8988T (cell line): ENCODE data around the gene TRMU.
A peak's percentile ranks its signal among the peaks of the same experiment; 100 is the strongest.

Experiments used
- DNase-seq: peaks from one replicate; pipeline ENCODE4 v3.0.0; 2011

Gene TRMU

DNA sequence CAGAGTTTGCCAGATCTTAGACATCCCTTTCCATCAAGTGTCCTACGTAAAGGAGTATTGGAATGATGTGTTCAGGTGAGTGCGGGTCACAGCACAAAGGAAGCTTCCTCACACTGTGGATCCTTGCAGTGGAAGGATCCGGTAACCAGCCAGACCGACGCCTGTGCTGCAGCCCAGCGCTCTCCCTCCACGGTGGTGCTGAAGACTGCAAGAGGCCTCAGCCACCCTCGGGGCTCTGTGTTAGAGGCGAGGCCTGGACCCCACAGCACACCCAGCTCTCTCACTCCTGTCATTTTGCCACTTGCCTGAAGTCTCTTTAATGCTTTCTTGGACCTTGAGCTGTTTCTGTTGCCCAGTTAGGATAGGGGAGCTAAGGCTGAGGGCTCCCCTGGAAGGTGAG, 2.4 kb downstream of the TRMU start:
- no peak for DNase-seq

DNA sequence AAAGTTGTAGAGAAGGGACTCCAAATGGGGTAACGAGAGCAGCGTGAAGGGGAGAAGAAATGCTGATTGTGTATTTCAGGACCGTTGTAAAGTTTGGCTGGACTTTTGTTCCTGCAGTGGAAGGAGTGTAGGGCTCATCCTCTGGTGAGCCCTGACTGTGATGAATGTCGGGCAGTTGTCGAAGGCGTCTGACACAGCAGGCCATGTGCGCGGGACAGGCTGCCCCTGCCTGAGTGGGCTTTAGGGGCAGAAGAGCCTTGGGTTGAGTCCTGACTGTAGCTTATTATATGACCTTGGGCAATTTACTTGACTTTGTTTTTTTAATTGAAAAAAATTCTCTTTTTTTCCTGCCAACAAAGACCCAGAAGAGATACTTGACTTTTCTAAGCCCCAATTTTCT, 3.1 kb downstream of the TRMU start:
- no peak for DNase-seq

DNA sequence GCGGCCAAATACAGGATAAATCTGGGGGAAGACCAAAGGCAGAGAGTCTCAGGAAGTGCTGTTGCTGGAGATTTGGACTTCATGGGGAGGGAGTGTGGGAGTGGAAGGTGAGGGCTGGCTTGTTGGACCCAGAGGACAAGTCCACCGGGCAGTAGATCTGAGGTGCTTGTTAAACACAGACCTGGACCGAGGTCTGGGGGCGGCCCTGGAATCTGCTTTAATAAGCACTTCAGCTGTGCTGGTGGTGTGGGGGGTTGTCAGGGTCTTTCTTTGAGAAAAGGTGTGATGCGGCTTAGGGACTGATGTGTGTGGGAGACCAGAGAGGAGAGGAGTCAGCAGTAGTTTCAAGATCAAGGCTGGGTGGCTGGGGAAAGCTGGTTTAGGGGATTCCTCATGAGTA, 4.4 kb downstream of the TRMU start:
- DNase-seq, result no peak

DNA sequence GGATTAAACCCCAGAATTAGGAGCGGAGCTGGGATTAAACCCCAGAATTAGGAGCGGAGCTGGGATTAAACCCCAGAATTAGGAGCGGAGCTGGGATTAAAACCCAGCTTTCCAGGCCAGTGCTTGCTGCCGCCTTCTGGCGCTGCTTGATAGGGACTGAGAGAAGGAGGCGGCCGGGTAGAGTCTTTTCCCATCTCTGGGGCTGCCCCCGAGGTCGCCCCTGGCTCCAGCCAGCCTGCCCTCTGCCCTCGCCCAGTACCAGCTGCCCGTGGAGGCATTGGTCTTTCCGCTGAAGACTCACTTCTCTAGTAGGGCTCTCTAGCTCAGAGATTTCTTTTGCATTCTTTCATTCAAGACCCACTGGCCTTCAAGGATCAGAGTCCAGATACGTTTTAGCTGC, 5.2 kb downstream of the TRMU start:
- no peak for DNase-seq

DNA sequence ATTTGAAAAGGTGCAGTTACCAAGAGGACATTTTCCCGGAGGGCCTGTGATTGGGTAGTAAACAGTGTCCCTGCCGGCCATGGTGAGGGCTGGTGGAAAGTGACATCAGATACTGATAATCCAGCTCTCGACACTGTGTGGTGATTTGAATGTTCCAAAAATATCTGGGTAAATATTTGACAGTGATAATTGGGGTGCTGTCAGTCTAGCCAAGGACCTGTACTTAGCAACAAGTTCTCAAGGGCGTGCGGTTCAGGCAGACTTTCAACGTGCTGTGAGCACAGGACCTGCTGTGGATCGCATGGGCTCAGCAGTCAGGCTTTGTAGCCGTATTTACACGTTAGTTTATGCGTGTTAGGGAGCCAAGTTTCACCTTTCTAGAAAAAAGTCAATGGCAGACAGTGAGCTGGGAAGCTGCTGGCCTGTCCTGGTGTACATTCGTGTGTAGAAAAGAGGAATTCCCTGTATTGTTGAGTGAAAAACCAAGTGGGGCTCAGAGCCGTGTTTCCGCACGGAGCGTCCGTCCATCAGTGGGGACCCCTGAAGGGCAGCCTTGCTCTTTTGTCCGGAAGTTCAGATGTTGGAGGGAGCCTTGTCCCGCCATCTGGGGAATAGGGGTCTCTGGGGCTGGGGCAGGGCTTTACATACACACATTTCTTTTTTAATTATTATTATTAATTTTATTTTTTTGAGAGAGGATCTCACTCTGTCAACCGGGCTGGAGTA, 11.3 kb downstream of the TRMU start:
- DNase-seq, result no peak

DNA sequence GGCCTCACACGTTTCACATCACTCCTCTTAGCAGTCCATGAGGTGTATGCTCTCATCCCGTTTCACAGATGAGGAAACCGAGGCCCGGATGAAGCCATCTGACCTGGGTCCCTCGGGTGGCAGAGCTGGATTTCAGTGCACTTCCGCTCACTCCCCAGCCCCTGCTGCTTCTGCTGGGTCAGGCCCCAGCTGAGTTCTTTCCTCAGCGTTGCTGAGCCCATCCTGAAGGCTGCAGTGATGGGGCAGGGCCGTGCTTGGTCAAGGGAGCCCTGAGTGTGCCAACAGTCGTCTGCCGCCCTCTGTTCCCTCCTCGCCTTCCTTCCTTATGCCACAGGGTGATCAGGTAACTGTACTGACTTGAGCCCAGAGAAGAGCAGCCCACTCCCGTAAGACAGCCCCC, 12.1 kb downstream of the TRMU start:
- DNase-seq, result no peak

DNA sequence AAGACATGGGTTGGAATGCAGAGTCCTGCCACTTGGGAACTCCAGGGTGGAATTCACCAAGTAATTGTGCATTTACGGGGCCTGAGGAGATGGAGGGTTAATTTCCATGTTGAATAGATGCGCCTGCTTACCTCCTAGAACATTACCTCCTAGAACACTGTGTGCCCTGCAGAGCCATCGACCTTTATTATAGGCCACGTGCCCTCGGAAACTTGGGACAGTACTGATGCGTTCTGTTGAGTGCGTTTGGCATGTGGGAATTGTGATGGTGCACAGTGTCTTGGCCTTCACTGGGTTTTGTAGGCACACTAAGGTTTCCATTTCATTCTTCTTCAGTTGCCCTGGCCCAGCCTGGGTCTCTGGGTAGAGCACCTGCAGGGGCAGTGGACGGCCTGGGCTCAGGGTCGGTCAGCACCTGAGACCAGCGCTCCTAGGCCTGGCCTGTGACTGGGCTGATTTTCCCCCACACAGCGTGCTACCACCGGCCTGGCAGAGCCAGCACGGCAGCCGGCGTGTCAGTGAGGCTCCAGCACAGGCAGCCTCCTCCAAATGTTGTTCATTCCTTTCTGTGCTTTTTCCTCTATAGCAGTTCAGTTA, 12.7 kb downstream of the TRMU start:
- DNase-seq, result no peak

DNA sequence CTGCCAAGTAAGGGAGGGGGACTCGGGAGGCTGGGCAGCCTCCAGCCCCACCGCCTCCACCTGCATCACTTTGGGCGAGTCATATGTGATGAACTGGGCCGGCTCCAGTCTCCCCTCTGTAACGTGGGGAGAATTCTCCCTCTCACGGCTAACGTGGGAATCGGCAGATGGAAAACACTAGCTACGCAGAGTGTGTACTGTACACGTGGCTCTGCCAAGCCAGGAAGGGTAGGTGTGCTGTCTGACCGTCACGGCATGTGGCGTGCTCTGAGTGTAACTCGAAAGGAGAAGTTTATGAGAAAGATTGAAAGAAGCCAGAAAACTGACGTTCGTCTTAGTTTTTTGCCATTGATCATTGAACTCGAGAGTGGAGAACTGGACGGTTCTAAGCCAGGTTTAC, 13.7 kb downstream of the TRMU start:
- DNase-seq, result no peak

DNA sequence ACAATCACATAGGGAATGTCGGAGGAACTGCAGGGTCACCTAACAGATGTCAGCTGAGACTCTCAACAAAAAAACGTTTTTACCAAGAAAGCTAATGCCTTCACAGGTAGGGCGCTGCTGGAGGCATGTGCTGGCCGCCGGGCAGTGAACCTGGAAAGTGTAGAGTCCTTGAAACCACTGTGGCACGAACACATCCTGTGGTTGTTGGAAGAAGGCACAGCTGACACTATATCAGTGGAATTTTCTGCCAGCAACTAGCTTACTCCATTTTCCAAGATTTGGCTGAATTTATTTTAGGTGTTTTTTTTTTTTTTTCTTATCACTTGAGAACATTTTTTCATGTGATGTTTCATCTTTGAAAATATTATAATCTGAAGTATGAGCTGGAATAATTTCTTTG, 14.2 kb downstream of the TRMU start:
- no peak for DNase-seq

DNA sequence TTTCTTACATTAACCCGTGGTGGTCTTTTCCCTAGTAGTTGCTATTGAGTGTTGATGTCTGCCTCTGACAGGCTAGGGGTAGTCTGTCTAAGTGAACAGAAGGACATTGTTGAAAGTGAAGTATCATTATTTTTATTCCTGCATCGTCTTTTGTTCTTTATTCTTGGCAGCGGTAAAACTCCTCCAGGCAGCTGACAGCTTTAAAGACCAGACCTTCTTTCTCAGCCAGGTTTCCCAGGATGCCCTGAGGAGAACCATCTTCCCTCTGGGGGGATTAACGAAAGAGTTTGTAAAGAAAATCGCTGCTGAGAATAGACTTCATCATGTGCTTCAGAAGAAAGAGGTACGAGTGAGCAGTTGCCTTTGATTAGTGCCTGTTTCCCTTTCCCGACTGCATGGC, 14.6 kb downstream of the TRMU start:
- no peak for DNase-seq

DNA sequence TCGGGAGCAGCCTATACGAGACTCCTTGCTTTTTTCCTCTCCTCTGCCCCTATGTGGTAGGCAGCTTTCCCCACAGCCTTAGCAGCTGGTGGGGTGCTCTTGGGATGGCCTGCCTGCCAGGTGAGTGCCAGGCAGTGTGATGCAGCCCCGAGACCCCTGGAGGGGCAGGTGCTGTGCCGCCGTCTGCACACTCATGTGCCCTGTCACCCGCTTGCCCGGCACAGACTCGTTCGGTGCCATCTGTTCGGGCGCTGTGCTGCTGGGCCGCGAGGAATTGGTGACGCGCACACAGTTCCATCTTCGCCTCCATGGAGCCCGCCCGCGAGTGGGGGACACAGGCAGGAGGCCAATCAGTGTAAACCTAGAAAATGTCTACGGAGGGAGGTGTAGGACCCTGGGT, 15.1 kb downstream of the TRMU start:
- no peak for DNase-seq

DNA sequence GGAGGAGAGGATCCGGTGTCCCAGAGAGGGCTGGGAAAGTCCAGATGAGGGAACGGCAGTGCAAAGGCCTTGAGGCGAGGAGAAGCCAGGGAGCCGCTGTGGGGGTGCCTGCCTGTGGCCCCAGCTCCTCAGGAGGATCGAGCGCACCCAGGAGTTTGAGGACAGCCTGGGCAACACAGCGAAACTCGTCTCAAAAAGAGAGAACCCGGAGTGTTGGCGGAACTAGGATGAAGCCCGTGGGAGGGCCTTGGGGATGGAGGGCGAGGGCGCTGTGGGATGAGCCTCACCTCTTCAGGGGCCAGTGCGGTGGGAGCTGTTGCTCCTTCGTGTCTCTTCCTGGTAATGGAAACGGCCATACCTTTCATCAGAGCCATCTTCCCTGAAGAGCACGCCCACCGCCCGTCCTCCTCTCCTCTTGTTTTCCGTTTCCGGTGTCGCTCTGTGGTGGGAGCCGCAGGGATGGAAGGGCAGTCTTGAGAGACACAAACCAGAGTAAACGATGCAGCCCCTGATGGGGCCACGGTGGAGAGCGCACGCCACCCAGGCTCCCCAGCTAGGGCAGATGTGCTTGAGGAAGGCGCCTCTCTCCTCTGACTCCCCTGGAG, 15.7 kb downstream of the TRMU start:
- DNase-seq, result no peak

DNA sequence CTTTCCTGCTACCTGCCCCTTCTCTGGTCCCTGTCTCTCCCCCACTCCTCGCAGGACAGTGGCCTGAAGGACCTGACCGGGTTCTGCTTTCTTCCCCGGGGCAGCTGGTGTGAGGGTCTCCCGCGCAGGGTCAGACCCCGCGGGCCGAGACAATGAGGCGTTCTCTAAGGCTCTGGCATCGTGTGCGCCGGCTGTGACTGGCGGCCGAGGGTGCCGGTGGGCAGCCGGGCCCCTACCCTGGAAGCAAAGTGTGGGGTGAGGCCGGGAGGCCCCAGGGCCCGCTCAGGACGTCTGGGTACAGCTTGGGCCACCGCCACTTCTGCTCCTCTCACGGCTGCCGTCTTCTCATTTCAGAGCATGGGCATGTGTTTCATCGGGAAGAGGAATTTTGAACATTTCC, 16.3 kb downstream of the TRMU start:
- no peak for DNase-seq

DNA sequence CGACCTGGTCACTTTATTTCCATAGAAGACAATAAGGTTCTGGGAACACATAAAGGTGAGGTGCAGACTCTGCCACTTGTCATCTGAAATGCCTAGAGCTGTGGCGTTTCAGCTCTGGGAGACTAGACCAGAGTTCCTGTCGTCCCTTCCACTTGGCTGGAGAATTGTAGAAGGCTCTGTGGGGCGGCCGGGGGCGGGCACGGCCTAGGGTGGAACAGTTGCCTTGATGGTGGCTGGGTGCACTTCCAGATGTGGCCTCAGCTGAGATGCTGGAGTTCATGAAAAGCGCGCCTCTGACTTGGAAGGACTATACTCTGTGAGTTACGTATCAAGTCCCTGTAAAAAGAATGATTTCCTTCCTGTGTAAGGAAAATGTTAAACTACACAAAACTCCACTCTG, 16.8 kb downstream of the TRMU start:
- DNase-seq, result no peak

DNA sequence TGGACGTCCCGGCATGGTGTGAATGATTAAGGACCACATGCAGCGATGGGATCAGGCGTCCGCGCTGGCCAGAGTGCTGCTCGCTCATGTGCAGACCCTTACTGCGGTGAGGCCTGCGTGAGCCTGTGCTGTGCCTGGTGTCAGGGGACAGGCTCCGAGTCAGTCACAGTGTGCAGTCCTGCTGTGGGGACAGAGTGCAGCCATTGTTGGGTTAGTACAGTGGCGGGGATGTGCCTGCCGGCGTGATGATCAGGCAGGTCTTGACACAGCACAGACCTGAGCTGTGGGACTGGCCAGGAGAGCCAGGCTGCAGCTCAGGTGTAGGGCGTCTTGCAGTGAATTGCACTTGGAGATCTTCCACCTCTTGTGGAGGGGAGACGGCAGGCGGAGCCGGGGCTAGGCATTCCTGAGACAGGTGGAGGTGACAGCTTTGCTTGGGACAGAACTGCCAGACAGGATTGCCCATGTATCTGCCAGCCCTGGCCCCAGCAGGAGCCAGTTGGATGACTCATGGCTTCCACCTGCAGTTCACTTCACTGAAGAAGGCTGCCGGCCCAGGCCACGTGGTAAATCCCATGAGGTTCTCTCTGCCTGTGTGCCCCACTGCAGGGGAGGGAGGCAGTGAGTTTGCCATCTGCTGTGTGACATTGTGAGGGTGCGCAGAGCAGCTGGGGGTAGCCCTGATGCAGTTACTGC, 17.3 kb downstream of the TRMU start:
- DNase-seq, result peak; percentile 56

DNA sequence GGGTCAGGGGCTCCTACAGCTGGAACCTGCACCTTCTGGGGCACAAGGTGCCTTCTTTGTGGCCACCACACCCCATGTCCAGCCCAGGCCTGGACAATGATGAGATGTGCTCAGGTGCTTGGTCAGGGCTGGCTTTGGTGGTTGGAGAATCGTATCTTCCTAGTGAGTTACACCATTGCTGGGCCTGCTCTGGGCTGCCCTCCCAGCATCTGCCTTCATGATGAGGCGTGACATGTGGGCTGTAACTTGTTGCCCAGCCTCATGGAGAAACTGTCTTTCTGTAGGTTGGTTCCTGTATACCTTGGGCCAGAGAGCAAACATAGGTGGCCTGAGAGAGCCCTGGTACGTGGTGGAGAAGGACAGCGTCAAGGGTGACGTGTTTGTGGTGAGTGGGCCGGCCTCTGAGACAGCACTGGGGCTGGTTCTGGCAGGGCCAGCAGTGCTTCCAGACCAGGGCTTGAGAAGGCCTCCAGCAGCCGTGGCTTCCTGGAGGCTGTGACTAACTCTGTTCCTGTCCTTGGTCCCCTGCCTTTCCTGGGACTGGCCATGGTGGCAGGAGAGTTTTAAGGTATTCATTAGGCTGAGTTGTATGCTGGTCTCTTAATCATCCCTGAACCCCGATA, 18.1 kb downstream of the TRMU start:
- DNase-seq, result no peak

DNA sequence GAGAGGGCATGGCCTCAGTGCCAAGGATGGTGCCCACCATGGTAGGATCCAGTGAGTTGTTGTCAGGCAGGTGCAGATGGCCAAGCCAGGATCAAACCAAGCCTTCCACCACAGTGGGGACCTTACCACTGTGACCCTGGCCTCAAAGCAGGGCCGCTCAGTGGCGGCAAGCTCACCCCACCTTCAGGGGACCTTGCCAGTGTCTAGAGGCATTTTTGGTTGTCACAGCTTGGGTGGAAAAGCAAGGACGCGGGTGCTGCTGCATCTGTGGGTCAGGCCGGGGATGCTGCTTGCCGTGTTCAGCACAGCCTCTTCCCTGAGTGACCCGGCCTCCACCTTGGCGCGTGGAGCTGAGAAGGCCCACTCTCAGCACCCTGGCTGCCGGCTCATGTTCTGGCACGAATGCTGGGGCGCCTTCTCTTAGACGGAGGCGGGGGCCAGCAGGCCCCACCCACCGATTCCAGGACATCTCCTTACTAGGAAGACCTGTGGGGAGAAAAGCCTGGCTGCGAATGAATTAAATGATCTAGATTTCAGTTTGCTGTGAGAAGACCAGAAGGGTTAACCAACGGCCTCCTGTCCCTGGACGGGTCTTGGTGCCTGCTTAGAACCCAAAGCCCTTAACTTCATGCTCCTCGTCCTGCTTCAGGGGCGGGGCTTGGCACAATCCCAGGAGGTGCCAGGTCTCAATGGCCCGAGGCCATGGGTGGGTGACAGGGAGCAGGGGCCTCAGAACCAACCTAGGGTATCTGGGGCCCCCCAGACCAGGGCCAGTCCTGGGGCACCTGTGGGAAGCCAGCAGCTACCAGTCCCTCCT, 18.9 kb downstream of the TRMU start:
- DNase-seq, result no peak

DNA sequence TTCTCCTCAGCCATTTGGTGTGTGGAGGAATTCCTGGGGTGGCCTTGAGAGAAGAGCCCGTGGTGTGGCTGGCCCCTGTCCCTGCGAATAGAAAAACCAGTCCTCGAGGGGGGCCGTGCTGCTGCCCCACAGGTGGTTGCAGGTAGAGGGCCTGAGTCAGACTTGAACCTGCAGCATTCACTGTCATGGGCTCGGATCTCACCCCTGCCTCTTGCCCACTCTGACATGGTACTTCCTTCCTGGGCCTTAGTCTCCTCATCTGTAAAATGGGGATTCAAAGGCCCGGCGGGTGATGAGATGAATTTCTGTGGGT, 19.4 kb downstream of the TRMU start:
- DNase-seq, result no peak

DNA sequence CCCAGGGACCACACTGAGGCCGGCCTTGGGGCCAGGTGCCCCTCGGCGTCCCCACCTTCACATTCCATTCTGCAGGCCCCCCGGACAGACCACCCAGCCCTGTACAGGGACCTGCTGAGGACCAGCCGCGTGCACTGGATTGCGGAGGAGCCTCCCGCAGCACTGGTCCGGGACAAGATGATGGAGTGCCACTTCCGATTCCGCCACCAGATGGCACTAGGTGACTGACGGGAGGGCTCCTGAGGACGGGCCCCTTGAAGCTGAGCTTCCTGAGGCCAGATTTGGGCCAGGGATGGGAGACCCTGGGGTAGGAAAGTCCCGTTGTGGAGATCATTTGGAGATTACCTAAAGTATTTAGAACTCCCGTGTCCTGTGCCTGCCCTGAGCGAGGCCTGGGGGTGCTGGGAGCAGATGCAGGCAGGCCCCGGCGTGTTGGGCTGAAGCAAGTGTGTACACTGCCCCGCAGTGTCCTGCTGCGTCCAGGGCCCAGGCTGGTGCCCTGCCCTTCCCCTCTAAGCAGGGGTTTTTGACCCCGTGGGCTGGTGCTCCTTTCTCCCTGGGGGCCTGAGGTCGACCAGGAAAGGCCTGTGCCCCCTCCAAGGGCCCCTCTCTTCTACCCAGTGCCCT, 20.0 kb downstream of the TRMU start:
- DNase-seq, result peak; percentile 69

DNA sequence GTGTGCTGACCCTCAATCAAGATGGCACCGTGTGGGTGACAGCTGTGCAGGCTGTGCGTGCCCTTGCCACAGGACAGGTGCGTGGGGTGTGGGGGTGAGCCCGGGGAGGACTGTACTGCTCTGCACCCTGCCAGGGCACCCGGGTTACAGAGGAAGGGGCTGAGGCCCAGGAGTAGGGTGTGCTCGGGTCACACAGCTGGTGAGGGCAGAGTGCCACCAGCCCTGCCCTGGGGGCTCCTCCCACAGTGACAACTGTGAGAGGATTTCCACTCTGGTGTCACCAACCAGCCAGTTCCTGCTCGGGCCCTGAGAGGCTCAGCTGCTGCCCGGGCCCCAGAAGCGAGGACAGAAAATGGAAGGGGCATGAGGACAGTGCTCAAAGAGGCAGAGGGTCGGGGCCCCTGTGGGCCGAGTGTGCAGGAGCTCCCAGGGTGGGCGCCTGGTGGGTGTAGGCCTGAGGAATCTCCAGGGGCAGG, 20.5 kb downstream of the TRMU start:
- no peak for DNase-seq

DNA sequence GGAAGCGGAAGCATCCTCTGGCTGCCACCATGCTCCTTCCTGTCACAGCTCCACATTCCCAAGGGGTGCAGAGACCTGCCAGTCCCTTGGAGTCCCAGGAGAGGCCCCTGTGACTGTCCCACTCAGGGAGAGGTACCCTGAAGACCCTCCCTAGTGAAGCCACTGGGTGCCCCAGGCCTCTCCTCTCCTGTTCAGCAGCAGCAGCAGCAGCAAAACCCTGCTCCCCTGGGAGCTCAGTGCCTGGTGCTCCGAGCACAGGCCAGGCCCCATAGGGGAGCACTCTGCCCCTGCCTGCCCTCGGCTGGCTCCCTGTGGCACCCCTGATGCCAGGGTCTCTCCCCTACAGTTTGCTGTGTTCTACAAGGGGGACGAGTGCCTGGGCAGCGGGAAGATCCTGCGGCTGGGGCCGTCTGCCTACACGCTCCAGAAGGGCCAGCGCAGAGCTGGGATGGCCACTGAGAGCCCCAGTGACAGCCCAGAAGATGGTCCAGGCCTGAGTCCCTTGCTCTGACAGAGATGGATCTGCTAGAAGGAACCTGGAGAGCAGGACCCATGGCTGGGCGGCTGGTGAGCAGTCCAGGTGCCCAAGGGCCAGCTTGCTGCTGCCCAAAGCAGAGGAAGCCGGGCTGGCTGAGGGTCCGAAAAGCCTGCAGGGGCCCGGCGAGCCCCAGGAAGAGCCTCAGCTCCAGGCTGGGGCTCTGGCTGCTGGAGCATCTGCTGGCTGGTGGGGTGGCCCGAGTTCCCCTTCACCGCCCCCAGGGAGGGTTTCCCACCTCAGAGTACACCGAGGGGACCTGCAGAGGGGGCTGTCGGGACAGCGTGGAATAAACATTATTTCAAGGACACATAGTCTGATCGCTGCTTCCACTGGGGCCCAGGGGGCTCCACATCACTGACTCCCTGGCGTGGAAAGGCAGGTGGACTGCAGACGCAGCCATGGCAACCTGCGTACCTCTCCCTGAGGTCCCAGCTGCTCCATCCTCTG, 21.3 kb downstream of the TRMU start:
- DNase-seq, result no peak
